Measurements from ENCODE around the gene MED29.
"Not testable (repeated sequence)": the region's sequence is repeated elsewhere in the genome, so short reads cannot be mapped to it uniquely, and the experiment has no call there.

Gene MED29

DNA sequence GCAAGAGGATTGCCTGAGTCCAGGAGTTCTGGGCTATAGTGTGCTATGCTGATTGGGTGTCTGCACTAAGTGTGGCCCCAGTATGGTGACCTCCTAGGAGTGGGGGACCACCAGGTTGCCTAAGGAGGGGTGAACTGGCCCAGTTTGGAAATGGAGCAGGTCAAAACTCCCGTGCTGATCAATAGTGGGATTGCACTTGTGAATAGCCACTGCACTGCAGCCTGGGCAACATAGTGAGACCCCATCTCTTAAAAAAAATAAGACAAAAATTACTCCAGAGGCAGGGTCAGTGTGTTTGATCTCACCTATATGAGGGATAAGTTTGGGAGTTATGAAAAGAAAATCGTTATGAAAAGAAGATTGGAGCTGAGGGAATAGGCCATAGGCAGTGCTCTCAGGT lies 22.0 kb upstream of the MED29 start:
- DNase-seq (ENCODE audit: low read depth), result no peak
- TF ChIP-seq, protein P1, sequence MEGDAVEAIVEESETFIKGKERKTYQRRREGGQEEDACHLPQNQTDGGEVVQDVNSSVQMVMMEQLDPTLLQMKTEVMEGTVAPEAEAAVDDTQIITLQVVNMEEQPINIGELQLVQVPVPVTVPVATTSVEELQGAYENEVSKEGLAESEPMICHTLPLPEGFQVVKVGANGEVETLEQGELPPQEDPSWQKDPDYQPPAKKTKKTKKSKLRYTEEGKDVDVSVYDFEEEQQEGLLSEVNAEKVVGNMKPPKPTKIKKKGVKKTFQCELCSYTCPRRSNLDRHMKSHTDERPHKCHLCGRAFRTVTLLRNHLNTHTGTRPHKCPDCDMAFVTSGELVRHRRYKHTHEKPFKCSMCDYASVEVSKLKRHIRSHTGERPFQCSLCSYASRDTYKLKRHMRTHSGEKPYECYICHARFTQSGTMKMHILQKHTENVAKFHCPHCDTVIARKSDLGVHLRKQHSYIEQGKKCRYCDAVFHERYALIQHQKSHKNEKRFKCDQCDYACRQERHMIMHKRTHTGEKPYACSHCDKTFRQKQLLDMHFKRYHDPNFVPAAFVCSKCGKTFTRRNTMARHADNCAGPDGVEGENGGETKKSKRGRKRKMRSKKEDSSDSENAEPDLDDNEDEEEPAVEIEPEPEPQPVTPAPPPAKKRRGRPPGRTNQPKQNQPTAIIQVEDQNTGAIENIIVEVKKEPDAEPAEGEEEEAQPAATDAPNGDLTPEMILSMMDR (IDR thresholded peaks at IDR 0.05; ENCODE audit: control insufficient read depth, insufficient read depth, low read depth, low read length, missing control alignments), result no peak
- no peak overlapping the region for H3K4me3 ChIP-seq (ENCODE audit: control insufficient read depth, low read depth, low read length)

DNA sequence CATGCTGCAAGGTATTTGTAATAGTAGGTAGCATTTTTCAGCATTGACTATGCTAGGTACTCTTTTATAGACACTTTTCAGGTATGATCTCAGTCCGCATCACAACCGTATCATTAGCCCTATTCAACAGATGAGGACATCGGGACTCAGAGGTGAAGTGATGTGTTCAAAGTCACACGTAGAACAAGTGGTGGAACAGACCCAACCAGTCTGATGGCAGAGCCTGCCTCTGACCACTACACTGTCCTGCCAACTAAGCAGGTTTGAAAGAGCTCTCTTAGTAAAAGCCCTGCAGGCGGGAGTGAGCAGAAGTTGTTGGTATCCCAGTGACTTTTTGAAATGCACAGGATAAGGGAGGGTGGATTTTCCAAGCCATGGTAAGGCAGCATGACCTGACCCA lies 20.4 kb upstream of the MED29 start:
- TF ChIP-seq, protein P1 (IDR thresholded peaks at IDR 0.05; ENCODE audit: control insufficient read depth, insufficient read depth, low read depth, low read length, missing control alignments), result no peak
- no peak overlapping the region for H3K4me3 ChIP-seq (ENCODE audit: control insufficient read depth, low read depth, low read length)
- DNase-seq (ENCODE audit: low read depth), result no peak

DNA sequence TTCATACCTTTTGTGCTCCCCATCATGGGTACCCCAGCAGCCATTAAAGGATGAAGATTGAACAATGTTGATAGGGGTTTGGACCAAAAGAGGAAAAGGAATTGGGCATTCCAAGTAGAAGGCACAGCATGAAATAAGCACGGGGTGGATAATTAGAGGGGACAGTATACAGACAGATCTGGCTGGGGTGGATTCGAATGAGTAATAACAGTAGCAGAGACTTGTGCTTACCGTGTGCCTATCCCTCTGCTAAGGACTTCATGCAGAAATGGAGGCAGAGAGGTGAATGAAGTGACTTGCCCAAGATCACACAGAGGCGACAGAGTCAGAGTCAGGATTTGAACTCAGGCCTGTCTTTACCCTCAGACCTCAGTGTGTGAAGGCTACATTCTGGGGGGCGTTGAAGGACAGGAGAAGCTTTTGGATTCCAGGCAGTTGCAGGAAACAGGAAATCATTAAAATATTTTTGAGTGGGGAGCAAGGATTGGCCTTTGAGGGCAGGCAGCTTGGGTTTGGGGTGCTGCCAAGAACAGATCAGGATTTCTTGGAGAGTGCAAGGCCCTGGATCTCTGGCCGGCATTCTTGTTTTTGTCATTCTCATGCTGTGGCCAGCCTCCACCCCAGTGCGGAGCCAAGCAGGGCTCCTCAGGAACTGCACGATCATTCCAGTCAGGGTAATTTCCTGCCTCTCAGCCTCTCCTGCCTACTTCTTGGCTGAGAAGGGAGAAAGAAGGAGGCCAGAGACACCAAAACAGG lies 19.0 kb upstream of the MED29 start:
- TF ChIP-seq, protein P1 (IDR thresholded peaks at IDR 0.05; ENCODE audit: control insufficient read depth, insufficient read depth, low read depth, low read length, missing control alignments), result no peak

DNA sequence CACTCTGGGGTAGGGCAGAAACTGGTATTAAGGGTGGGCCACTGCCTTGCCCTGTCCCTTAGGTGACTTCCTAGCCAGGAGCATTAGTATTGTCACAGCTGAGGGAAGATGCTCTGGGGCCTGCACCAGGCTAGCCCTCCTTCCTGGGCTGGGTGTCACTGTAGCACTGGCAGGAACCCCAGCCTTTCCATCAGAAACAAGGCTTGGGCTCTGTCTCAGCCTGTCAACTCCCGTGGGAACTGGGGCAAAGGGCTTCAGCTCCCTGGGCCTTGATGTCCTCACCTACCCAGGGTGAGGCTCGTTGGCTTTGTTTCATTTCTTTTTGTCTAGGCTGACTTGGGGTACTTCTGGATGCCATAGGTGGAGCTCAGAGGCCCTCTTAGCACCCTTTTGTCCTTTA lies 18.2 kb upstream of the MED29 start:
- DNase-seq (ENCODE audit: low read depth), result no peak
- H3K4me3 ChIP-seq (ENCODE audit: control insufficient read depth, low read depth, low read length), result no peak overlapping the region
- TF ChIP-seq, protein P1 (IDR thresholded peaks at IDR 0.05; ENCODE audit: control insufficient read depth, insufficient read depth, low read depth, low read length, missing control alignments), result no peak

More for the DNA sequence above, 19.0 kb upstream of the MED29 start:
- DNase-seq (ENCODE audit: low read depth), result peak; percentile 94
- no peak overlapping the region for H3K4me3 ChIP-seq (ENCODE audit: control insufficient read depth, low read depth, low read length)

DNA sequence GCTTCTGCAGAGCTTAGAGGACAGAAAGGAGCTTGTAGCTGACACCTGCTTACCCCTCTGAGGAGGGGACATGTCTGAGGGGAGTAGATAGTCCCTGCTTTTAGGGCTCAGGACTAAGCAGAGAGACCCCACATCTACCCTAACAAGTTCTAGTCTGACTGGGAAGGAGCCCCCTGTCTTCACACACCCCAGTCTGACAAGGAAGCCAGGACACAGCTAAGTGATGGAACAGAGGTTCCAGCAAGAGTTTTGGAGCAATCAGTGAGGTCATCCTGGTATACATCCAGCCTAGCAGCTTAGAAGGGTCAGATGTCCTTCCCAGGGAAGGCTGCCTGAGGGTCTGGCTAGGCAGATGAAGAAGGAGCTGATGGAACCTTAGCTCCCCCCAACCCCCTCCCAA lies 15.2 kb upstream of the MED29 start:
- DNase-seq (ENCODE audit: low read depth), result no peak
- H3K4me3 ChIP-seq (ENCODE audit: control insufficient read depth, low read depth, low read length), result no peak overlapping the region
- TF ChIP-seq, protein P1 (IDR thresholded peaks at IDR 0.05; ENCODE audit: control insufficient read depth, insufficient read depth, low read depth, low read length, missing control alignments), result no peak

DNA sequence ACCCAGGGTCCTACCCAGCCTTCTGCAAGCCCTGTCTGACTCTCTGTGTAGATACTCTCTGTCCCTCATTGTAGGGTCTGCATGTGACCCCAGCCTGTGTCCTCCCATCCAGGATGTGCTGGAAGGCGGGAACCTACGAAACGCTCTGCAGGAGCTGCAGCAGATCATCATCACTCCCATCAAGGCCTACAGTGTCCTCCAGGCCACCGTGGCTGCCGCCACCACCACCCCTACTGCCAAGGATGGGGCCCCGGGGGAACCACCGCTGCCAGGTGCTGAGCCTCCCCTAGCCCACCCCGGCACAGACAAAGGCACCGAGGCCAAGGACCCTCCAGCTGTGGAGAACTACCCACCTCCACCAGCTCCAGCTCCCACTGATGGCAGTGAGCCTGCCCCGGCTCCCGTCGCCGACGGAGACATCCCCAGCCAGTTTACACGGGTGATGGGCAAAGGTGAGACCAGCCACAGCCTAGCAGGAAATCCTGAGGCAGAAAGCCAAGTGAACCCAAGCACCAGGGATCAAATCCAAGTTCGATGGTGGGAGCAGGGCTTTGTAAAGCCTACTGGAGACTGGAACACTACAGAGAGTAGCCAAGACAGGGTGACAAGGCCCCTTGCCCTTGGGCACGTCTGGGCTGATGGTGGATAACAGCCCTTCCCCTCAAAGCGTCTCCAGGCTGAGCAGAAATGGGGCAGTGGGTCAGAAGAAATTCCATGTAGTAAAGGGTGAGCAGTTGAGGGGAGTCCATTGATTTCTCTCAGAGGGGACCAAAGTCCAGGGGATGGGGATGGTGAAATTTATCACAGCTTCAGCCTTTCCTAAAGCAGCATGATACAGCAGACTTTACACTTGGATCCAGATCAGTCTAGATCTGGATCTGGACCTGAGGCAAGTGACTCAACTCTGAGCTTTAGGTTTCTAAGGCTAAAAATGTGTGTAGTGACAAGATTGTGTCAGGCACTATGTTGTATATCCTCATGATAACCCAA lies 13.5 kb upstream of the MED29 start:
- H3K4me3 ChIP-seq (ENCODE audit: control insufficient read depth, low read depth, low read length), result no peak overlapping the region
- no peak for DNase-seq (ENCODE audit: low read depth)
- TF ChIP-seq, protein P1 (IDR thresholded peaks at IDR 0.05; ENCODE audit: control insufficient read depth, insufficient read depth, low read depth, low read length, missing control alignments), result no peak

DNA sequence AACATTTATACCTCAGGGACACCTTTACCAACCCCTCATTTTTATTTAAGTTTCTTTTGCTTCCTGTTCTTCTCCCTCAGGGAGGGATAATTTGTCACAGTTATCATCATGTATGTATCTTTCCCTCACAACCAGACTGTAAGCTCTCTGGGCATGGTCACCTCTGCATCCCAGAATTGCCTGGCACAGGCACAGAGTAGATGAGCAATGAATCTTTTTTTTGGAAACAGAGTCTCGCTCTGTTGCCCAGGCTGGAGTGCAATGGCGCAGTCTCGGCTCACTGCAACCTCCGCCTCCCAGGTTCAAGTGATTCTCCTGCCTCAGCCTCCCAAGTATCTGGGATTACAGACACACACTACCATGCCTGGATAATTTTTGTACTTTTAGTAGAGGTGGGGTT lies 11.8 kb upstream of the MED29 start:
- DNase-seq (ENCODE audit: low read depth); H3K4me3 ChIP-seq (ENCODE audit: control insufficient read depth, low read depth, low read length): not testable (repeated sequence)

Measured in AG09309 (cell line).